Measurements from ENCODE around the gene OR8H1. TPM values are rescaled to one million over a fixed set of nuclear protein-coding genes. Genes with fewer than 3 reads are reported as not detected.

Gene OR8H1
- not detected for total RNA-seq

- no peak within 1 kb of the TSS for H3K4me3 Mint-ChIP-seq
- H3K36me3 Mint-ChIP-seq: no peaks in the 10 kb centered on the region
- ATAC-seq (no peak), DNase-seq (no peak)
- no peaks in the 10 kb centered on the region for H3K27me3 Mint-ChIP-seq
- no peak within 1 kb of the TSS for H3K27ac Mint-ChIP-seq
- CTCF ChIA-PET: no interaction called here
- peaks cover 16% of the 10 kb centered on the region for H3K9me3 Mint-ChIP-seq (ENCODE audit: low read depth)
- H3K4me1 Mint-ChIP-seq: no peaks in the 10 kb centered on the region
Measured at GRCh38 chr11:56292154-56292553, at the start of gene OR8H1. TSS of gene OR8H1 (minus strand) at chr11:56292254. CDS start at chr11:56291062, 1,192 bp downstream.

- H3K27ac Mint-ChIP-seq: no peak overlapping the region
- DNase-seq (no peak), ATAC-seq (no peak)
- CTCF ChIA-PET: no interaction called here
- H3K9me3 Mint-ChIP-seq (ENCODE audit: low read depth): peaks cover 14% of the 10 kb centered on the region
- H3K4me3 Mint-ChIP-seq: no peak overlapping the region
- no peaks in the 10 kb centered on the region for H3K27me3 Mint-ChIP-seq
- H3K36me3 Mint-ChIP-seq: no peaks in the 10 kb centered on the region
- H3K4me1 Mint-ChIP-seq: no peaks in the 10 kb centered on the region
Measured at GRCh38 chr11:56340289-56340688, 48.2 kb upstream of the OR8H1 start.

- CTCF ChIA-PET: no interaction called here
- no peak overlapping the region for H3K4me3 Mint-ChIP-seq
Measured at GRCh38 chr11:56333156-56333555, 41.1 kb upstream of the OR8H1 start.

GRCh38 chr11:56331861-56332491 lies 39.9 kb upstream of the OR8H1 start:
- no peak overlapping the region for H3K4me3 Mint-ChIP-seq
- DNase-seq (no peak), ATAC-seq (no peak)
- no peaks in the 10 kb centered on the region for H3K36me3 Mint-ChIP-seq
- CTCF ChIA-PET: no interaction called here
- no peak overlapping the region for H3K27ac Mint-ChIP-seq
- peaks cover 4% of the 10 kb centered on the region for H3K9me3 Mint-ChIP-seq (ENCODE audit: low read depth)
- no peaks in the 10 kb centered on the region for H3K27me3 Mint-ChIP-seq
- H3K4me1 Mint-ChIP-seq: no peaks in the 10 kb centered on the region

More at GRCh38 chr11:56333156-56333555, 41.1 kb upstream of the OR8H1 start:
- Mint-ChIP-seq H3K4me1 (no peaks in the 10 kb centered on the region), H3K9me3 (ENCODE audit: low read depth) (peaks cover 9% of the 10 kb centered on the region), H3K27me3 (no peaks in the 10 kb centered on the region), H3K36me3 (no peaks in the 10 kb centered on the region), H3K27ac (no peak overlapping the region)
- DNase-seq (no peak), ATAC-seq (no peak)

GRCh38 chr11:56314844-56315243 lies 22.8 kb upstream of the OR8H1 start, which contains the start of gene OR8K3:
TSS of gene OR8K3 (plus strand) at chr11:56315144. CDS start at chr11:56318307, 3,163 bp downstream.
- no peak for DNase-seq
- H3K9me3 Mint-ChIP-seq (ENCODE audit: low read depth): peaks cover 10% of the 10 kb centered on the region
- H3K27ac Mint-ChIP-seq: no peak within 1 kb of the TSS
- no peak for ATAC-seq
- no peak within 1 kb of the TSS for H3K4me3 Mint-ChIP-seq
- CTCF ChIA-PET: no interaction called here
- no peaks in the 10 kb centered on the region for H3K4me1 Mint-ChIP-seq
- H3K36me3 Mint-ChIP-seq: no peaks in the 10 kb centered on the region
- no peaks in the 10 kb centered on the region for H3K27me3 Mint-ChIP-seq

- no peak overlapping the region for H3K4me3 Mint-ChIP-seq
- ATAC-seq (no peak), DNase-seq (no peak)
- no peak overlapping the region for H3K27ac Mint-ChIP-seq
- no peaks in the 10 kb centered on the region for H3K36me3 Mint-ChIP-seq
- H3K27me3 Mint-ChIP-seq: no peaks in the 10 kb centered on the region
- peaks cover 7% of the 10 kb centered on the region for H3K9me3 Mint-ChIP-seq (ENCODE audit: low read depth)
- no peaks in the 10 kb centered on the region for H3K4me1 Mint-ChIP-seq
- CTCF ChIA-PET: no interaction called here
Measured at GRCh38 chr11:56307836-56308235, 15.8 kb upstream of the OR8H1 start.

- Mint-ChIP-seq H3K4me1 (no peaks in the 10 kb centered on the region), H3K27ac (no peak overlapping the region), H3K36me3 (no peaks in the 10 kb centered on the region), H3K27me3 (no peaks in the 10 kb centered on the region), H3K4me3 (no peak overlapping the region), H3K9me3 (ENCODE audit: low read depth) (peaks cover 11% of the 10 kb centered on the region)
- ATAC-seq: no peak
- no peak for DNase-seq
- CTCF ChIA-PET: no interaction called here
Measured at GRCh38 chr11:56296898-56297297, 4.8 kb upstream of the OR8H1 start.

- no peak for ATAC-seq
- H3K27ac Mint-ChIP-seq: no peak within 1 kb of the TSS
- no peaks in the 10 kb centered on the region for H3K27me3 Mint-ChIP-seq
Measured at GRCh38 chr11:56273854-56274253, 18.2 kb downstream of the OR8H1 start, which contains the start of gene OR5T1. TSS of gene OR5T1 (plus strand) at chr11:56274154. CDS start at chr11:56275639, 1,485 bp downstream.

GRCh38 chr11:56271092-56271491 lies 21.0 kb downstream of the OR8H1 start:
- Mint-ChIP-seq H3K4me1 (no peaks in the 10 kb centered on the region), H3K4me3 (no peak overlapping the region), H3K36me3 (no peaks in the 10 kb centered on the region), H3K27me3 (no peaks in the 10 kb centered on the region), H3K9me3 (ENCODE audit: low read depth) (peaks cover 5% of the 10 kb centered on the region), H3K27ac (no peak overlapping the region)
- CTCF ChIA-PET: no interaction called here
- DNase-seq (no peak), ATAC-seq (no peak)

More at GRCh38 chr11:56273854-56274253, 18.2 kb downstream of the OR8H1 start, which contains the start of gene OR5T1:
- Mint-ChIP-seq H3K4me1 (no peaks in the 10 kb centered on the region), H3K4me3 (no peak within 1 kb of the TSS), H3K36me3 (no peaks in the 10 kb centered on the region), H3K9me3 (ENCODE audit: low read depth) (peaks cover 2% of the 10 kb centered on the region)
- no peak for DNase-seq
- CTCF ChIA-PET: no interaction called here

- Mint-ChIP-seq H3K4me1 (no peaks in the 10 kb centered on the region), H3K4me3 (no peak within 1 kb of the TSS), H3K27me3 (no peaks in the 10 kb centered on the region), H3K27ac (no peak within 1 kb of the TSS), H3K36me3 (no peaks in the 10 kb centered on the region), H3K9me3 (ENCODE audit: low read depth) (peaks cover 19% of the 10 kb centered on the region)
- DNase-seq: no peak
- no peak for ATAC-seq
- CTCF ChIA-PET: no interaction called here
Measured at GRCh38 chr11:56251954-56252353, 40.1 kb downstream of the OR8H1 start, which contains the start of gene OR5T3. TSS of gene OR5T3 (plus strand) at chr11:56252254. CDS start at chr11:56252254, 0 bp downstream.

Other genes with a start within 250 kb of the OR8H1 start
- gene OR8I2, start 198.9 kb downstream of the OR8H1 start, total RNA-seq: not detected
- not detected for gene OR8H2, start 188.6 kb downstream of the OR8H1 start, total RNA-seq
- gene OR8H3, start 169.9 kb downstream of the OR8H1 start, total RNA-seq: not detected
- gene OR8J3, start 152.1 kb downstream of the OR8H1 start, total RNA-seq: not detected
- gene OR8K5, start 131.9 kb downstream of the OR8H1 start, total RNA-seq: not detected
- gene OR5J2, start 115.6 kb downstream of the OR8H1 start, total RNA-seq: not detected
- gene OR5T2, start 58.0 kb downstream of the OR8H1 start, total RNA-seq: not detected
- gene OR5T3, start 40.0 kb downstream of the OR8H1 start, total RNA-seq: not detected
- gene OR5T1, start 18.1 kb downstream of the OR8H1 start, total RNA-seq: not detected
- gene OR8K3, start 22.9 kb upstream of the OR8H1 start, total RNA-seq: not detected
- not detected for gene OR8K1, start 53.8 kb upstream of the OR8H1 start, total RNA-seq
- gene OR8J1, start 62.0 kb upstream of the OR8H1 start, total RNA-seq: not detected
- not detected for gene OR8U1, start 83.4 kb upstream of the OR8H1 start, total RNA-seq
- gene OR5AL1, start 120.4 kb upstream of the OR8H1 start, total RNA-seq: not detected
- gene OR5M3, start 181.1 kb upstream of the OR8H1 start, total RNA-seq: not detected
- gene OR5M8, start 199.1 kb upstream of the OR8H1 start, total RNA-seq: not detected